Measurements from ENCODE around the gene ARFIP1.
"Not testable (repeated sequence)": the region's sequence is repeated elsewhere in the genome, so short reads cannot be mapped to it uniquely, and the experiment has no call there.

The ARFIP1 gene

GRCh38 chr4:152779513-152780266 is at the start of gene ARFIP1, which contains the start of gene TIGD4:
Gene ARFIP1, plus strand, starts transcription at chr4:152779954. Its CDS starts 49,680 bp downstream, at chr4:152829634.
Gene TIGD4, minus strand, starts transcription at chr4:152779730. Its CDS starts 8,726 bp downstream, at chr4:152771004.
- peak; percentile 96 for DNase-seq (ENCODE audit: low spot score)

GRCh38 chr4:152731997-152732396 is 47.8 kb upstream of the ARFIP1 start:
- no peak for DNase-seq (ENCODE audit: low spot score)

GRCh38 chr4:152734015-152734698 is 45.6 kb upstream of the ARFIP1 start:
- DNase-seq (ENCODE audit: low spot score), result no peak

- DNase-seq (ENCODE audit: low spot score), result no peak
These were observed 45.1 kb upstream of the ARFIP1 start for GRCh38 chr4:152734699-152735050.

- DNase-seq (ENCODE audit: low spot score), result peak; percentile 26
These were observed 44.3 kb upstream of the ARFIP1 start for GRCh38 chr4:152735396-152735859.

GRCh38 chr4:152735906-152736305 is 43.8 kb upstream of the ARFIP1 start:
- DNase-seq (ENCODE audit: low spot score), result no peak

GRCh38 chr4:152738827-152739226 is 40.9 kb upstream of the ARFIP1 start:
- DNase-seq (ENCODE audit: low spot score), result no peak

GRCh38 chr4:152747444-152747843 is 32.3 kb upstream of the ARFIP1 start:
- no peak for DNase-seq (ENCODE audit: low spot score)

- no peak for DNase-seq (ENCODE audit: low spot score)
These were observed 31.1 kb upstream of the ARFIP1 start for GRCh38 chr4:152748619-152749018.

- DNase-seq (ENCODE audit: low spot score), result no peak
These were observed 16.0 kb upstream of the ARFIP1 start for GRCh38 chr4:152763796-152764195.

- not testable (repeated sequence) for DNase-seq (ENCODE audit: low spot score)
These were observed 14.6 kb upstream of the ARFIP1 start for GRCh38 chr4:152765069-152765737.

- DNase-seq (ENCODE audit: low spot score), result no peak
These were observed 7.8 kb upstream of the ARFIP1 start for GRCh38 chr4:152771741-152772533.

GRCh38 chr4:152773339-152773738 is 6.4 kb upstream of the ARFIP1 start:
- no peak for DNase-seq (ENCODE audit: low spot score)

GRCh38 chr4:152773953-152774352 is 5.8 kb upstream of the ARFIP1 start:
- no peak for DNase-seq (ENCODE audit: low spot score)

- no peak for DNase-seq (ENCODE audit: low spot score)
These were observed 3.4 kb upstream of the ARFIP1 start for GRCh38 chr4:152776352-152776751.

- no peak for DNase-seq (ENCODE audit: low spot score)
These were observed 2.3 kb upstream of the ARFIP1 start for GRCh38 chr4:152777488-152777887.

GRCh38 chr4:152778656-152779512 is 870 bp upstream of the ARFIP1 start:
- DNase-seq (ENCODE audit: low spot score), result peak; percentile 8

- peak; percentile 25 for DNase-seq (ENCODE audit: low spot score)
These were observed 569 bp downstream of the ARFIP1 start for GRCh38 chr4:152780267-152780778.

- peak; percentile 20 for DNase-seq (ENCODE audit: low spot score)
These were observed 5.0 kb downstream of the ARFIP1 start for GRCh38 chr4:152784490-152785350.
